Measurements from ENCODE around the gene TNNT1.

The TNNT1 gene

DNA sequence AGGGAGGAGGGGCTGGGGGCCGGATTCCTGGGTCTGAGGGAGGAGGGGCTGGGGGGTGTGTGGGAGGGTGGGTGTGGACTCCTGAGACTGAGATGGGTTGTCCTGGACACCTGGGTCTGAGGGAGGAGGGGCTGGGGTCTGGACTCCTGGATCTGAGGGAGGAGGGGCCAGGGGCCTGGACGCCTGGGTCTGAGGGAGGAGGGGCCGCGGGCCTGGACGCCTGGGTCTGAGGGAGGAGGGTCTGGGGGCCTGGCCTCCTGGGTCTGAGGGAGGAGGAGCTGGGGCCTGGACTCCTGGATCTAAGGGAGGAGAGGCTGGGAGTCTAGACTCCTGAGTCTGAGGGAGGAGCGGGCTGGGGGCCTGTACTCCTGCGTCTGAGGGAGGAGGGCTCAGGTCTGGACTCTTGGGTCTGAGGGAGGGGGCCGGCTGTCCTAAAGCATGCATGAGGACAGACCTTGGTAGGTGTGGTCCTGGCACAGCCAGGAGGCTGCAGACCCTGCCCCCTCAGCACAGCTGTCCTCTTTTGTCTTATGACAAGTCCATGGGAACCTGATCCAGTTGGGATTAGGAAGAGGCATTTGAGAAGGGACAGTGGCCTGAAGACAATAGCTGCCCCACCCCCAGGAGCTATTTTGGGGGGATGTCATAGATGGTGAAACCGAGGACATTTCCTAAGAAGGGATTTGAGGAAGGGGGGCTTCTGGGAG is 1.3 kb downstream of the TNNT1 start:
- DNase-seq (ENCODE audit: low read depth, low spot score) = no peak
- H3K36me3 ChIP-seq (ENCODE audit: insufficient read depth, insufficient read length, low read length) = peaks cover 4% of the 10 kb centered on the region
- peak overlapping the region; percentile 17 for H3K9ac ChIP-seq (ENCODE audit: insufficient read length, low read depth)
- no peaks in the 10 kb centered on the region for H3K27me3 ChIP-seq (ENCODE audit: insufficient read depth, insufficient read length)
- H3K4me1 ChIP-seq (ENCODE audit: insufficient read depth, insufficient read length) = peaks cover 11% of the 10 kb centered on the region
- no peak overlapping the region for H3K4me3 ChIP-seq (ENCODE audit: insufficient read length, low read depth)
- no peaks in the 10 kb centered on the region for H3K9me3 ChIP-seq (ENCODE audit: insufficient read depth, low read length)
- TF ChIP-seq YY1 (IDR thresholded peaks at IDR 0.05; ENCODE audit: insufficient read depth, insufficient read length) (no peak), SUZ12 (IDR thresholded peaks at IDR 0.05; ENCODE audit: extremely low read depth, insufficient read depth, insufficient read length) (no peak), ZNF274 (IDR thresholded peaks at IDR 0.05; ENCODE audit: low read depth, low read length) (no peak)

DNA sequence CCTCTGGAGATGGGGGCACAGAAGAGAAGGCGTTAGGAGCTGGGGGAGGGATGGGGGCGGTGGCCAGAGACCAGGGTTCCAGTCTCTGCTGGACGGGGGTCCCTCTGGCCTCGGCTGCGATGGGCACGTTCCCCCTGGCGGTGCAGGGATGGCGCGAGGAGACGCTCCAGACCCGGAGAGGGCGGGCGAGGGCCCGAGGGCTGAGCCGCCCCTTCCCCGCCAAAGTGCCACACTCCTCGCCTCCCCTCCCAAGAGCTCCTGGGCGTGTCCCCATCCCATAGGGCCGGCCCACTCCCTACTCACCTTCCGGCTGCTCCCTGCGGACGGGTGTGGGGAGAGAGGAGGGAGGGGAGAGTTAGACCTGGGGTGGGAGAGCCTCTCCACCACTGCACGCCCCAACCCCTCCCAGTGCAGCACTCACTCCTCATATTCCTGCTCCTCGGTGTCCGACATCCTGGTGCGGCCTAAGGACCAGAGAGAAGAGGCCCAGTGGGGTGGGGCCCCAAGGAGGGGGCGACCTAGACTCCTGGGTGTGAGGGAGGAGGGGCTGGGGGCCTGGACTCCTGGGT is 2.2 kb downstream of the TNNT1 start:
- H3K4me3 ChIP-seq (ENCODE audit: insufficient read length, low read depth) = peak overlapping the region; percentile 55
- no peaks in the 10 kb centered on the region for H3K9me3 ChIP-seq (ENCODE audit: insufficient read depth, low read length)
- peak; percentile 56 for DNase-seq (ENCODE audit: low read depth, low spot score)
- peaks cover 4% of the 10 kb centered on the region for H3K36me3 ChIP-seq (ENCODE audit: insufficient read depth, insufficient read length, low read length)
- peaks cover 11% of the 10 kb centered on the region for H3K4me1 ChIP-seq (ENCODE audit: insufficient read depth, insufficient read length)
- peak overlapping the region; percentile 85 for H3K9ac ChIP-seq (ENCODE audit: insufficient read length, low read depth)
- no peak for TF ChIP-seq SUZ12 (IDR thresholded peaks at IDR 0.05; ENCODE audit: extremely low read depth, insufficient read depth, insufficient read length)
- TF ChIP-seq YY1 (IDR thresholded peaks at IDR 0.05; ENCODE audit: insufficient read depth, insufficient read length) = no peak
- TF ChIP-seq ZNF274 (IDR thresholded peaks at IDR 0.05; ENCODE audit: low read depth, low read length) = no peak
- no peaks in the 10 kb centered on the region for H3K27me3 ChIP-seq (ENCODE audit: insufficient read depth, insufficient read length)

DNA sequence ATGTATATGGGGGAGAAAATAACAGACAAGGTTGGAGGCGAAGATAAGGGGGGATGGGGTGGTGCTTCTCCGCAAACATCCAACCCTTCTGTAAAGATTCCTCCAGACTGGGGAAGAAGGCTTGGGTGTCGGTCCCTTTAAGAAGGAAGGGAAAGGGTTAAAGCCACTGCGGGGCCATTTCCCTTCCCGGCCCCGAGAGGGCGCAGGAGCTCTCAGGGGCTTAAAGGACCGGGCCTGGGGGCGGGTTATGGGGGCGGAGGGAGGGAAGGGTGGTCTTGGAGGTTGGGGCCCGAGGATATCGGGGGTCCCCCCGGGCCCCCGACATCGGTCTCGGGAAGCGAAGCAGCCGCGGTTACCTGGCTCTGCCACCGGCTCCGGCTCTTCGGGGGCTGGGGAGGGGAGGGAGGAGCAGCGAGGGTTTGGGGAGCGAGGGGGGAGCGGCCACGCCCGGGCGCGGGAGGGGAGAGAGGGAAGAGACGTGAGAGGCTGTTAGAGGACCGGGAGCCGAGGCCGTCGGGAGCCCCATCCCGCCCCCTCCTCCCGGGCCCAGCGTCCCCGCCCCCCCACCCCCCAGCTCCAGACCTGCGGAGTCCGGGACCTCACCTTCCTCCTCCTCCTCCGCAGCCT is 2.8 kb downstream of the TNNT1 start:
- Histone ChIP-seq H3K36me3 (ENCODE audit: insufficient read depth, insufficient read length, low read length) (peaks cover 4% of the 10 kb centered on the region), H3K4me1 (ENCODE audit: insufficient read depth, insufficient read length) (peaks cover 11% of the 10 kb centered on the region), H3K9ac (ENCODE audit: insufficient read length, low read depth) (peak overlapping the region; percentile 85), H3K27me3 (ENCODE audit: insufficient read depth, insufficient read length) (no peaks in the 10 kb centered on the region), H3K4me3 (ENCODE audit: insufficient read length, low read depth) (peak overlapping the region; percentile 55), H3K9me3 (ENCODE audit: insufficient read depth, low read length) (no peaks in the 10 kb centered on the region)
- no peak for TF ChIP-seq SUZ12 (IDR thresholded peaks at IDR 0.05; ENCODE audit: extremely low read depth, insufficient read depth, insufficient read length)
- no peak for TF ChIP-seq ZNF274 (IDR thresholded peaks at IDR 0.05; ENCODE audit: low read depth, low read length)
- TF ChIP-seq YY1 (IDR thresholded peaks at IDR 0.05; ENCODE audit: insufficient read depth, insufficient read length) = no peak
- no peak for DNase-seq (ENCODE audit: low read depth, low spot score)

DNA sequence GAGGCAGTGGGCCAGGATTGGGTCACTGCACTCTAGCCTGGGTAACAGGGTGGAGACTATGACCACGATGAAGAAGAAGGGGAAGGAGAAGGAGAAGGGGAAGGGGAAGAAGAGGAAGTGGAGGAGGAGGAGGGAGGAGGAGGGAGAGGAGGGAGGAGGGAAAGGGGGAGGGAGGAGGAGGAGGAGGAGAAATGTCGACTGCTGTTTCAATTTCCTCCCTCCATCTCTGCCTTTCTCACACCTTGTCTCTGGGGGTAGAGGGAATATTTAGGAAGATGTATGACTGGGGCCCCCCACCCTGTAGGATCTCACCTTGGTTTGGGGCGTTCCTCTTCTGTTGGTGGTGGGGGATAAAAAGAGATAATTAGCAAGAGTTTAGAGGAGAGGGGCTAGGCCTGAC is 3.8 kb downstream of the TNNT1 start:
- no peak for TF ChIP-seq YY1 (IDR thresholded peaks at IDR 0.05; ENCODE audit: insufficient read depth, insufficient read length)
- no peak for TF ChIP-seq SUZ12 (IDR thresholded peaks at IDR 0.05; ENCODE audit: extremely low read depth, insufficient read depth, insufficient read length)
- TF ChIP-seq ZNF274 (IDR thresholded peaks at IDR 0.05; ENCODE audit: low read depth, low read length) = no peak
- Histone ChIP-seq H3K4me1 (ENCODE audit: insufficient read depth, insufficient read length) (peaks cover 13% of the 10 kb centered on the region), H3K4me3 (ENCODE audit: insufficient read length, low read depth) (no peak overlapping the region), H3K9me3 (ENCODE audit: insufficient read depth, low read length) (no peaks in the 10 kb centered on the region), H3K9ac (ENCODE audit: insufficient read length, low read depth) (no peak overlapping the region), H3K36me3 (ENCODE audit: insufficient read depth, insufficient read length, low read length) (peaks cover 8% of the 10 kb centered on the region), H3K27me3 (ENCODE audit: insufficient read depth, insufficient read length) (no peaks in the 10 kb centered on the region)
- no peak for DNase-seq (ENCODE audit: low read depth, low spot score)

DNA sequence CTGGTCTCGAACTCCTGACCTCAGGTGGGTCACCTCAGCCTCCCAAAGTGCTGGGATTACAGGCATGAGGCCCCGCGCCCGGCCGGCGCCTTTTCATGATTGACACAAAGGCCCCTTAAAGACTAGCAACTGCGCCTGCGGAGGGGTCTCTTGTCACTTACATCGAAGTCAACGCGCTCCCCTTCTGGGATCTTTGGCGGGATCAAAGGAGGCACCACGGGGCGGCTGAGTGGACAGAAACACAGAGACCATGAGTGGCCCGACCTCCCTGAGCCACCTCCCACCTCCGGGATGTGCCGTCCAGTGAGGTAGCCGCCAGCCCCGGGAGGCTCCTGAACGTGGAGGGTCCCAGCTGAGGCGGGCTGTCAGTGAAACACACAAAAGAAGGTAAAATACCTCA is 7.3 kb downstream of the TNNT1 start:
- TF ChIP-seq SUZ12 (IDR thresholded peaks at IDR 0.05; ENCODE audit: extremely low read depth, insufficient read depth, insufficient read length) = no peak
- no peak for TF ChIP-seq YY1 (IDR thresholded peaks at IDR 0.05; ENCODE audit: insufficient read depth, insufficient read length)
- no peak for TF ChIP-seq ZNF274 (IDR thresholded peaks at IDR 0.05; ENCODE audit: low read depth, low read length)
- Histone ChIP-seq H3K27me3 (ENCODE audit: insufficient read depth, insufficient read length) (no peaks in the 10 kb centered on the region), H3K4me3 (ENCODE audit: insufficient read length, low read depth) (no peak overlapping the region)

DNA sequence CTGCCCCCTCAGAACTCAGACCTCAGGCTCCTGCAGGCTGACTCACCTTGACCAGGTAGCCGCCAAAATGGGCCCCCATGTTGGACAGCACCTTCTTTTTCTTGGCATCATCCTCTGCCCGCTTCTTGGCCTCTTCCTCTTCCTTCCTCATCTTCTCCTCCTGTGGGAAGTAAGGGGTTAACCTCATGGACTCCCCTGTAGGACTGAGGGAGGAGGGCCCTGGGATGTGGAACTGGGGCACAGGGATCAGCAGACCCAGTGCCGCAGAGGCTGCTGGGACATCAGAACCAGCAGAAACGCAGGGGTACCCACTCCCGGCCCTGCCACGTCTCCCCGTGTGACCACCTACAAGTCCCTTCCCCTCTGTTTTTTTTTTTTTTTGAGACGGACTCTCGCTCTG is 11.1 kb downstream of the TNNT1 start:
- DNase-seq (ENCODE audit: low read depth, low spot score) = no peak
- peaks cover 10% of the 10 kb centered on the region for H3K4me1 ChIP-seq (ENCODE audit: insufficient read depth, insufficient read length)
- peaks cover 29% of the 10 kb centered on the region for H3K36me3 ChIP-seq (ENCODE audit: insufficient read depth, insufficient read length, low read length)
- no peaks in the 10 kb centered on the region for H3K9me3 ChIP-seq (ENCODE audit: insufficient read depth, low read length)
- no peak overlapping the region for H3K9ac ChIP-seq (ENCODE audit: insufficient read length, low read depth)
- H3K27me3 ChIP-seq (ENCODE audit: insufficient read depth, insufficient read length) = no peaks in the 10 kb centered on the region
- TF ChIP-seq ZNF274 (IDR thresholded peaks at IDR 0.05; ENCODE audit: low read depth, low read length) (no peak), YY1 (IDR thresholded peaks at IDR 0.05; ENCODE audit: insufficient read depth, insufficient read length) (no peak), SUZ12 (IDR thresholded peaks at IDR 0.05; ENCODE audit: extremely low read depth, insufficient read depth, insufficient read length) (no peak)
- no peak overlapping the region for H3K4me3 ChIP-seq (ENCODE audit: insufficient read length, low read depth)

More for the DNA sequence above, 7.3 kb downstream of the TNNT1 start:
- Histone ChIP-seq H3K36me3 (ENCODE audit: insufficient read depth, insufficient read length, low read length) (peaks cover 11% of the 10 kb centered on the region), H3K9me3 (ENCODE audit: insufficient read depth, low read length) (no peaks in the 10 kb centered on the region), H3K4me1 (ENCODE audit: insufficient read depth, insufficient read length) (peaks cover 5% of the 10 kb centered on the region), H3K9ac (ENCODE audit: insufficient read length, low read depth) (no peak overlapping the region)
- DNase-seq (ENCODE audit: low read depth, low spot score) = no peak

Data from NT2/D1 (cell line).